ENCODE results near the gene FOCAD. TPM values are rescaled to one million over a fixed set of nuclear protein-coding genes. Genes with fewer than 3 reads are reported as not detected.
A peak's percentile ranks its signal among the peaks of the same experiment; 100 is the strongest.

FOCAD gene, protein sequence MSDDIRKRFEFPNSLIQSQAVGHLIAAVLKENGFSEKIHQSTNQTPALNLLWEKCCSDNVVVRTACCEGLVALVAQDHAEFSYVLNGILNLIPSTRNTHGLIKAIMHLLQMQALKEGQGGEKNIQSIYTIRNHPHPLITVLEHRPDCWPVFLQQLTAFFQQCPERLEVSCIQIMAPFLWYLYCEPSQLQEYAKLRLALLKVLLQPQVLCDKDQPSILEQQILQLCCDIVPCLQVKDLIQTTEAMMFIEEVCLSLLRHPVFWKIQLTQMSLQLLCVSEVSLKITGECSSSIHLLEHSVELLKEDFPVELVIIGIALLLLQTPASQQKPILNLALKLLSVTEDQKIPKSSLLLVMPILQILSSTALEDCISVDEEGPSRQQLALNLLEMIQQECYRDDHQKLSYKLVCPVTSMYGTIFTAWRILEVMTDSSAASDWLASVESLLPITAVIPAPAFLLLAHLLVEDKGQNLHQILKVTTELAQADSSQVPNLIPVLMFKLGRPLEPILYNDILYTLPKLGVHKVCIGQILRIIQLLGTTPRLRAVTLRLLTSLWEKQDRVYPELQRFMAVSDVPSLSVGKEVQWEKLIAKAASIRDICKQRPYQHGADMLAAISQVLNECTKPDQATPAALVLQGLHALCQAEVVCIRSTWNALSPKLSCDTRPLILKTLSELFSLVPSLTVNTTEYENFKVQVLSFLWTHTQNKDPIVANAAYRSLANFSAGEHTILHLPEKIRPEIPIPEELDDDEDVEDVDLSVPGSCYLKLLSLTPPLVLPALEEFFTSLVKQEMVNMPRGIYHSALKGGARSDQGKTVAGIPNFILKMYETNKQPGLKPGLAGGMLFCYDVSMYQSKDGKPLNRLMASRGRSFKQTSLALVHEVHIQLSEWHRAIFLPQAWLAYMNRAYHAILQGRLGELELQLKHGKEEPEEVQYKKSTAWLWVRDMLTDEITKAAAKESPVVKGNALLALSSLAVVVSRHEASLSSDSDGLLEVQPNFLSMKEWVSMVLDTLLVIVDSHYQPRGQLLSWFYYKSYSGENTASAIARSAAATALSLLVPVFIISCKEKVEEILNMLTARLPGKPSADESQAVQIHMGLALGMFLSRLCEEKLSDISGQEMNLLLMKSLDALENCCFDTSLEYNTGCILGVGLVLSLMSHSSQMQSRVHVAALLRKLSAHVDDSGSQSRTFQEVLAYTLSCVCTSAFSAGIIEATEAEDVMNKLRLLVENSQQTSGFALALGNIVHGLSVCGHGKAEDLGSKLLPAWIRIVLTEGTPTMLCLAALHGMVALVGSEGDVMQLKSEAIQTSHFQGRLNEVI (N-terminal part only)
- total RNA-seq = 58.1 and 77.6 TPM in 2 replicates

DNA sequence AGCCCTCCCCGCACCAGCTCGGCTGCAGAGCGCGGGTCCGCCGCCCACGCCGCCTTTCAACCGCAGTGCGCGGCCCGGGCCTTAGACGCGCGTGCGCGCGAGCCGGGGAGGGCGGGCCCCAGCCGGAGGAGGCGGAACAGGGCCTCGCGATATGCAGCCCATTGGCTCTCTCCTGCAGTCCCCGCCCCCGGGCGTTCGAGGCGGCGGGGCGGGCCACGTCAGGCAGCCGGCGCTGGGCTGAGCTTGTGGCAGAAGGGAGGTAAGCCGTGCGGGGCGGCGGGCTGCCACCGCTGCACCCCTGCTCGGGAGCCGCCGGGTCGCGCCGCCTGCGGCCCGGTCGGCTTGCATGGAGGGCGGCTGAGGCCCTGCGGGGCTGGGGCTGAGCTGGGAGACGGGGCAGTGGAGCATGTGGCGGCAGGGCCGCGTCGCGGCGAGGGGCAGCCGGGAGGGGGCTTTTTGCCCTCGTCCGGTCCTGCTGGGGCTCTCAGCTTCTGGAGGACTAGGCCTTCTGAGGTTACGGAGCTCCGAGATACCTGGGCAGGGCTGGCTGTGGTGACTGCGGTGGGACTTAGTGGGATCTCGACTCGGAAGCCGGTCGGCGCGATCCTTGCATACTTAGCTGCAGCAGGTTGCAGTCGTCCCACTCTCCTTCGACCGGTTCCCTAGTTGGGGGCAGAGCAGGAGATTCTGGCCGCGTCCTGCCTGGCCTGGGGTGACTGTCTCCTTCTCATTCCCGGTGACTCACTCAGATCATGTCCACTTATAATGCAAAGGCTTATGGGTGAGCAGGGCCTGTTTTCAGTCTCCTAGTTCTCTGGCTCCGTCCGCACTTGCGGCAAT lies at the start of gene FOCAD:
Gene FOCAD, plus strand, starts transcription at position 225 of the 840 bp plus-strand sequence. CDS start 31,095 bp downstream, outside the sequence.

DNA sequence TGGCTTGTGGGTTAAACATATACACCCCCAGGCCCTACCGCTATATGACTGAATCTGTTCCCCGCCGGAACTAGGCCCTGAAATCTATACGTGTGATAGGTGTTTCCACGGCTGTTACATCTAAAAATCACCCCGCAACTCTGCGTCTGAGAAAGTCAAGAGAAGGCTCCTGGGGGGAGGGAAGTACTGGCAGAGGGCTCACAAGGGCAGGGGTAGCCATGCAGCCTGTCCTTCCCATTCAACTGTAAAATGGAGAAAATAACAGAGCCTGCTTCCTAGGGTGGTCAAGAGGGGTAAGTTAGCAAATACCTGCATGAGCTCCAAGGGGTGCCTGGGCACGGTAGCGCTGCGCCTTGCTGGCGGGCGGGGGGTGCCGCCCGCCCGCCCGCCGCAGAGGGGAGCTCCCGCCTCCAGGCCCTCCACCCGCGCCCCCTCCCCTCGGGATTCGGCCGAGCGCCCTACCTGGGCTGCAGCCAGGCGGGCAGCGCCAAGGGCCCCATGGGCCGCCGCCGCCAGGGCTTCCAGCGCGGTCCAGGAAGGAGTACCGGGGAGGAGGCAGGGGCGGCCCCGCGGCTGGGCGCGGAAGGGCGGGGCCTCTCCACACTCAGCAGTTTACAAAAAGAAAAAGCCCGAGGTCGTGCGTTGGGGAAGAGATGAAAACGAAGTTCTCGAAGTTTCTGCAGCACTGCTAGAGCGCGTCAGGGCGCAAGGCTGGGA lies 347.2 kb downstream of the FOCAD start, which contains the start of gene HACD4:
Gene HACD4, minus strand, starts transcription at position 550 of the 717 bp plus-strand sequence. Its CDS starts 50 bp downstream, at position 500.

Small RNA genes lying within 50 kb of the gene (small RNA-seq; reads per million reads assigned to genes)
- gene MIR491 (6.4 reads per million, percentile 92 among the genes with 10 or more reads in this experiment), gene SNORA30B (0.42 reads per million, percentile 6 among the genes with 10 or more reads in this experiment)

Other genes starting within 250 kb of the FOCAD start
- gene MLLT3, start 61.8 kb upstream of the FOCAD start, total RNA-seq = 7.7 and 14.6 TPM in 2 replicates

All from articular chondrocyte of knee joint (primary cell).